Measurements from ENCODE around the gene PNMA5. TPM values are rescaled to one million over a fixed set of nuclear protein-coding genes. Genes with fewer than 3 reads are reported as not detected.
"Not testable (repeated sequence)": the region's sequence is repeated elsewhere in the genome, so short reads cannot be mapped to it uniquely, and the experiment has no call there.

PNMA5 gene
- under 1 TPM in 1 of 2 experiments, not detected in 1; 0.10 TPM for total RNA-seq

DNA sequence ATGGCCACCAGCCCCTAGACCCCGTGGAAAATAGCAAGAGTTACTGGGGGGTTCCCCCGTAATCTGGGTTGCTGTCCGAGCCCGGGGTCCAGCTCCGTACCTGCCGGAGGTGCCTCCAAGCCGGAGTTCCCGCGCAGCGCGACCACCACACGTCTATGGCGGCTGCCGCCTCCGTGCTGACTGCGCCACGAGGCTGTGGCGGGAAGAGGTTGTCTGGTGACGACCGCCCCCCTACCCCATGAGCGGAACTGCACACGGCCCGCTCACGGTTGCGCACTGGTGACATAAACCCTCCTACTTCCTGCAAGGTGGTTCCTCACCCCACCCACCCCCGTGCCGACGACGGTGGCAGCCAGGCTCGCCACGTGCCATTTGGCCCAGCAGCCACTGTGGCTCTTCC is at the start of gene PNMA5:
PNMA5 (minus strand) TSS at position 184 of the 400 bp plus-strand sequence. CDS start 2,518 bp downstream, outside the sequence.
- H3K4me3 Mint-ChIP-seq: no peak within 1 kb of the TSS
- CTCF ChIA-PET: no interaction called here

DNA sequence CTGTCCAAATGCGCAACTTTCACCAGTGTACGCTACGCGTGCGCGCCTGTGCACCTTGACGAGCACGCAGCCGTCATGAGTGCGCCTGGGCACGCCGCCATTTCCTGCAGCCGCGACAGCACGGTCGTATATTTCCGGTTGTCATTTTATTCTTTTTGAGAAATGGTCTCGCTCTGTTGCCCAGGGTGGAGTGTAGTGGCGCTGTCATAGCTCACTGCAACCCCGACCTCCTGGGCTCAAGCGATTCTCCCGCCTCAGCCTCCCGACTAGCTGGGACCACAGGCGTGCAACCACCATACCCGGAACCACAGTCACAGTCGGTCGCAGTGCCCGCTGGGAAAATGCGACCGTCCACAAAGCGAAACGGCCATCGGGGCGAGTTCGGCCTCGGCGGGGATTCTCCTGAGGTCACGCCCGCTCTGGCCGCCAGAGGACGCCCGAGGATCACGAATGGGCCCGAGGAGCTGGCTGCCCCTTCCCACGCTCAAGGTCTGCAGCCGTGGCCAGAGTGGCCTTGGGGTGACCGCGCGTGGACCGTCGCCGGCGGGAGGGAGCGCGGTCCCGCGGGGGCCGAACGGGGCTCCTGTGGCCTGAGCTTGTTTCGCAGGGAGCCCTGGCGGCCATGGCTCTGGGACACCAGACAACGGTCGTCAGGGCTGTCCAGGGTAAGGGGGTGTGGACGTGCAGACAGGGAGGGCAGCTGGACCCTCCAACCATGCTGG is 38.6 kb upstream of the PNMA5 start:
- Mint-ChIP-seq H3K27me3 (no peaks in the 10 kb centered on the region), H3K4me3 (peak overlapping the region; percentile 81), H3K4me1 (ENCODE audit: low read depth) (peaks cover 9% of the 10 kb centered on the region), H3K9me3 (no peaks in the 10 kb centered on the region), H3K36me3 (no peaks in the 10 kb centered on the region), H3K27ac (peak overlapping the region; percentile 92)
- DNase-seq: peak; percentile 81
- intact Hi-C loops (cut with micrococcal nuclease): loop anchor here (1.0 to 10.0 kb wide), 4 partner anchors 74 to 632 kb away; no protein-coding TSS in a partner anchor
- POLR2A ChIA-PET: interaction anchor here (1.1 kb wide), 1 partner anchor 91 kb away, joined by 5 read pairs; no protein-coding TSS in a partner anchor
- CTCF ChIA-PET: interaction anchor here (0.7 to 2.4 kb wide), 11 partner anchors 12 to 629 kb away, joined by 3 to 13 read pairs (median 6); partner anchors contain the start of gene HAUS7

More for the DNA sequence above, at the start of gene PNMA5:
- Mint-ChIP-seq H3K36me3 (no peaks in the 10 kb centered on the region), H3K4me1 (ENCODE audit: low read depth) (peaks cover 11% of the 10 kb centered on the region), H3K27ac (no peak within 1 kb of the TSS), H3K9me3 (no peaks in the 10 kb centered on the region), H3K27me3 (no peaks in the 10 kb centered on the region)
- POLR2A ChIA-PET: no interaction called here
- no peak for DNase-seq
- intact Hi-C loops (cut with micrococcal nuclease): no loop called here

DNA sequence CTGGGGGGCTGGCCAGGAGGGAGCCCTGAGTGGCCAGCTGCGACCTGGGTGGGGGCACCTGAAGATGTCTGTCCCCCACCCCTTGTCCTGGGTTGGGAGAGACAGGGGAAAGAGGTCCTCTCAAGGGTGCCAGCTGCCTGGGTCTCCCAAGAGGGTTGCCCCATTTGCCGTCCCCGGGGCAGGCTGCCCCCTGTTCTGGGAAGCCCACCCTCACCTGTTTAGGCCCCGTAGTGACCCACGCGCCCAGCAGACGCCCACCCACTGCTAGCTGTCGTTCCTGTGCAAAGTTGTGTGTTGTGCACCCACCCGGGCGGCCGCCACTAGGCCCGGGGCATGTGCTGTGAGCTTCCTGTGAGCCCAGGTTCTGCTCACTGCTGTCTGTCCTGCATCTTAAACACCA is 36.9 kb upstream of the PNMA5 start:
- Mint-ChIP-seq H3K4me1 (ENCODE audit: low read depth) (peaks cover 9% of the 10 kb centered on the region), H3K27ac (no peak overlapping the region), H3K9me3 (no peaks in the 10 kb centered on the region), H3K27me3 (no peaks in the 10 kb centered on the region), H3K4me3 (no peak overlapping the region), H3K36me3 (no peaks in the 10 kb centered on the region)
- CTCF ChIA-PET: interaction anchor here (2.4 kb wide), 1 partner anchor 631 kb away, joined by 9 read pairs; no protein-coding TSS in a partner anchor
- intact Hi-C loops (cut with micrococcal nuclease): loop anchor here (5.0 to 10.0 kb wide), 3 partner anchors 88 to 634 kb away; no protein-coding TSS in a partner anchor
- DNase-seq: no peak
- POLR2A ChIA-PET: no interaction called here

DNA sequence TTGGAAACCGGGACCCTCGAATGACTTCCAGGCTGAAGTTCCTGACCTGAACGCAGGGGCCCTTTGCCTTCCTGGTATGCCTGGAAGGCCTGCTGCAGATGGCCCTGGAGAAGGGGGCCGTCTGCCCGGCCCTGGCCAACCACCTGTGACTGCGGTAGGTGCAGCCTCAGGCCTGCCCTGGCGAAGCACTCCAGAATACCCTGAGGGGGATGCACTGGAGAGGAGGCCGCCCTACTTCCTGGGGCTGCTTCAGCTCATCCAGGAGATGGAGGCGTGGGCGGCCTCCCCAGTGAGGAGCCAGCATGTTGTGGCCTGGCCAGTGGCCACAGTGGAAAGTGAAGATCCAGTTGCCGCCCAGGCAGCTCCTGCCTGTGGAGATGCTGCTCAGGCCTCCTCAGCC is 36.0 kb upstream of the PNMA5 start:
- CTCF ChIA-PET: interaction anchor here (1.0 kb wide), 1 partner anchor 88 kb away, joined by 4 read pairs; no protein-coding TSS in a partner anchor

DNA sequence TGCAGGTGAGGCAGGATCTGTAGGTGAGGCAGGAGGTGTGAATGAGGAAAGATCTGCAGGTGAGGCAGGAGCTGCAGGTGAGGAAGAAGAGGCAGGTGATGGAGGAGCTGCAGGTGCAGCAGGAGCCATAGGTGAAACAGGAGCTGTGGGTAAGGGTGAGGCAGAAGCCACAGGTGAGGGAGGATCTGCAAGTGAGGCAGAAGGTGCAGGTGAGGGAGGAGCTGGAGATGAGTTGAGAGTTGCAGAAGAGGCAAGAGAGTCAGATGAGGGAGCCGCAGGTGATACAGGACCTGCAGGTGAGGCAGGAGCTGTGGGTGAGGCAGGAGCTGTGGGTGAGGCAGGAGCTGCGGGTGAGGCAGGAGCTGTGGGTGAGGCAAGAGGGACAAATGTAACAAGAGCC is 35.2 kb upstream of the PNMA5 start:
- intact Hi-C loops (cut with micrococcal nuclease): no loop called here
- Mint-ChIP-seq H3K4me1 (ENCODE audit: low read depth) (peaks cover 9% of the 10 kb centered on the region), H3K27ac (no peak overlapping the region), H3K36me3 (no peaks in the 10 kb centered on the region), H3K4me3 (no peak overlapping the region), H3K27me3 (no peaks in the 10 kb centered on the region), H3K9me3 (no peaks in the 10 kb centered on the region)
- CTCF ChIA-PET: interaction anchor here (1.0 kb wide), 1 partner anchor 87 kb away, joined by 4 read pairs; no protein-coding TSS in a partner anchor
- DNase-seq: no peak
- POLR2A ChIA-PET: no interaction called here

More for the DNA sequence above, 36.0 kb upstream of the PNMA5 start:
- Mint-ChIP-seq H3K36me3 (no peaks in the 10 kb centered on the region), H3K4me1 (ENCODE audit: low read depth) (peaks cover 9% of the 10 kb centered on the region), H3K9me3 (no peaks in the 10 kb centered on the region), H3K4me3 (no peak overlapping the region), H3K27me3 (no peaks in the 10 kb centered on the region), H3K27ac (no peak overlapping the region)
- intact Hi-C loops (cut with micrococcal nuclease): loop anchor here (5.0 to 10.0 kb wide), 3 partner anchors 88 to 635 kb away; no protein-coding TSS in a partner anchor
- POLR2A ChIA-PET: no interaction called here
- no peak for DNase-seq

DNA sequence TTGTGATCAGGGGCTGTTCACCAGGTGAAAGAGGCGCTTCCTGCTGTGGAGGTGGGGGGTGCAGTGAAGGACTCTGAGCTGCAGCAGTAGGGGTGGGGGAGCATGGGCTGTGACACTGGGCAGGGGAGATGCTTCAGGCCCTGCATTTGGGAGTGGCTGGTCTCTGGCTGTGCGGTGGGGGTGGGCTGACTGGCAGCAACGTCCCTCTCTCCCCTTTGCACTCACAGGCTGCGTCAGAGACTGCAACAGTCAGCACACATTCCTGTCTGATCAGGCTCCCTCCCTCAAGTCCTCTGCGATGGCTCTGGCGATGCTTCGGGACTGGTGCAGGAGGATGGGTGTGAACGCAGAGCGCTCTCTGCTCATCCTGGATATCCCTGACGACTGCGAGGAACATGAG is 34.6 kb upstream of the PNMA5 start:
- intact Hi-C loops (cut with micrococcal nuclease); H3K36me3 Mint-ChIP-seq; H3K4me1 Mint-ChIP-seq (ENCODE audit: low read depth); H3K9me3 Mint-ChIP-seq; DNase-seq; POLR2A ChIA-PET; H3K27ac Mint-ChIP-seq; CTCF ChIA-PET; H3K27me3 Mint-ChIP-seq; H3K4me3 Mint-ChIP-seq: not testable (repeated sequence)

DNA sequence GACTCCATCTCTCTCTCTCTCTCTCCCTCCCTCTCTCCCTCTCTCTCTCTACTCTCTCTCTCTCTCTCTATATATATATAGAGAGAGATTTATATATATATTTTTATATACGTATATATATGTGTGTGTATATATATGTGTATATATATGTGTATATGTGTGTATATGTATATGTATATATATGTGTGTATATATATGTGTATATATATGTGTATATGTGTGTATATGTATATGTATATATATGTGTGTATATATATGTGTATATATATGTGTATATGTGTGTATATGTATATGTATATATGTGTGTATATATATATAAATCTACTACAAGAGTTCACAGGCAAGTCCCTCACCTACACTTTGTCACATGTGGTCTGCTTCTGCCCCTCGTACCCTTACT is 32.6 kb upstream of the PNMA5 start:
- not testable (repeated sequence) for H3K36me3 Mint-ChIP-seq, H3K4me3 Mint-ChIP-seq

DNA sequence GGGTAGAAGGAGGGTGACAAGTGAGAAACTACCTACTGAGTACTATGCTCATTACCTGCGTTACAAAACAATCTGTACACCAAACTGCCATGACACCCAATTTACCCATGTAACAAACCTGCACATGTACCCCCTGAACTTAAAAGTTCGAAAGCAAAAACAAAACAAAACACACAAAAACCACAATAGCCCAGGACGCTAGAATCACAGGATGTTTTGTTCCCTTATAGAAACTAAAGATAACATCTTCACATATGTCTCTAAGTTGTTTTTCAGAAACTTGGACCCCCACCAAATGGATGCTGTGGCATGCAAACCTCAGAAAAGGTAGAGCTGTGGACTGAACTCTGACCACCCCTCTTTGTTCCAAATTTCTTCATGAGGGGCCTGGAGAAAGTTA is 25.2 kb upstream of the PNMA5 start:
- no peak for DNase-seq

More for the DNA sequence above, 32.6 kb upstream of the PNMA5 start:
- H3K9me3 Mint-ChIP-seq; H3K27ac Mint-ChIP-seq; POLR2A ChIA-PET; CTCF ChIA-PET; H3K4me1 Mint-ChIP-seq (ENCODE audit: low read depth); intact Hi-C loops (cut with micrococcal nuclease); DNase-seq; H3K27me3 Mint-ChIP-seq: not testable (repeated sequence)

DNA sequence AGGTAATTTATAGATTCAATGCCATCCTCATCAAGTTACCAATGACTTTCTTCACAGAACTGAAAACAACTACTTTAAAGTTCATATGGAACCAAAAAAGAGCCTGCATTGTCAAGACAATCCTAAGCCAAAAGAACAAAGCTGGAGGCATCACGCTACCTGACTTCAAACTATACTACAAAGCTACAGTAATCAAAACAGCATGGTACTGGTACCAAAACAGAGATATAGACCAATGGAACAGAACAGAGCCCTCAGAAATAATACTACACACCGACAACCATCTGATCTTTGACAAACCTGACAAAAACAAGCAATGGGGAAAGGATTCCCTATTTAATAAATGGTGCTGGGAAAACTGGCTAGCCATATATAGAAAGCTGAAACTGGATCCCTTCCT is 23.3 kb upstream of the PNMA5 start:
- CTCF ChIA-PET; H3K9me3 Mint-ChIP-seq; POLR2A ChIA-PET; H3K36me3 Mint-ChIP-seq; H3K27me3 Mint-ChIP-seq; DNase-seq; H3K27ac Mint-ChIP-seq; H3K4me3 Mint-ChIP-seq; intact Hi-C loops (cut with micrococcal nuclease): not testable (repeated sequence)
- H3K4me1 Mint-ChIP-seq (ENCODE audit: low read depth): peaks cover 12% of the 10 kb centered on the region

More for the DNA sequence above, 25.2 kb upstream of the PNMA5 start:
- H3K4me3 Mint-ChIP-seq: no peak overlapping the region
- peaks cover 2% of the 10 kb centered on the region for H3K9me3 Mint-ChIP-seq
- ChIA-PET CTCF (interaction anchor here (1.4 kb wide), 1 partner anchor 13 kb away, joined by 3 read pairs; no protein-coding TSS in a partner anchor), POLR2A (no interaction called here)
- H3K27me3 Mint-ChIP-seq: no peaks in the 10 kb centered on the region
- H3K27ac Mint-ChIP-seq: peak overlapping the region; percentile 23
- no peaks in the 10 kb centered on the region for H3K36me3 Mint-ChIP-seq
- peaks cover 12% of the 10 kb centered on the region for H3K4me1 Mint-ChIP-seq (ENCODE audit: low read depth)
- intact Hi-C loops (cut with micrococcal nuclease): no loop called here

DNA sequence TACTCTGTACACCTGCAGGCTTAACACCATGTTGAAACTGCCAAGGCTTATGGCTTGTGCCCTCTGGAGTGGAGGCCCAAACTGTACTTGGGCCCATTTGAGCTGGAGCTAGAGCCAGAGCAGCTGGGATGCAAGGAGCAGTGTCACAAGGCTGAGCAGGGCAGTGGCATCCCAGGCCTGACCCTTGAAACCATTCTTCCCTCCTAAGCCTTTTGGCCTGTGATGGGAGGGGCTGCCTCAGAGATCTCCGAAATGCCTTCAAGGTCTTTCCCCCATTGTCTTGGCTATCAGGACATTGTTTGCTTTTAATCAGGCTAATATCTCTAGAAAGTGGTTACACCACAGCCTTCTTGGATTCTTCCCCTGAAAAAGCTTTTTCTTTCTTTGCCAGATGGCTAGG is 10.9 kb upstream of the PNMA5 start:
- DNase-seq: no peak
- Mint-ChIP-seq H3K9me3 (peaks cover 2% of the 10 kb centered on the region), H3K27ac (no peak overlapping the region), H3K27me3 (peaks cover 2% of the 10 kb centered on the region), H3K4me1 (ENCODE audit: low read depth) (no peaks in the 10 kb centered on the region), H3K36me3 (no peaks in the 10 kb centered on the region), H3K4me3 (no peak overlapping the region)
- intact Hi-C loops (cut with micrococcal nuclease): no loop called here
- CTCF ChIA-PET: no interaction called here
- POLR2A ChIA-PET: no interaction called here

DNA sequence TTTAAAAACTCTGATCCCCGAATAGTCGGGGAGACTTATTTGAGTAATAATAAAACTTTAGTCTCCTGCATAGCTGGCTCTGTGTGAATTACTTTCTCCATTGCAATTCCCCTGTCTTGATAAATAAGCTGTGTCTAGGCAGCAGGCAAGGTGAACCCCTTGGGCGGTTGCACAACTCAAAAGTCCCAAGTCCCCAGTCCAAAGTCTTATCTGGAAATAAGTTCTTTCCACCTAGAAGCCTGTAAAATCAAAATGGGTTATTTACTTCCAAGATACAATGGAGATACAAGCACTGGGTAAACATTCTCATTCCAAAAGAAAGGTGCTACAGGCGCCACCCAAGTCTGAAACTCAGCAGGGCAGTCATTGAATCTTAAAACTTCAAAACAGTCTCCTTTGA is 10.1 kb upstream of the PNMA5 start:
- peaks cover 2% of the 10 kb centered on the region for H3K27me3 Mint-ChIP-seq
- intact Hi-C loops (cut with micrococcal nuclease): no loop called here
- peaks cover 2% of the 10 kb centered on the region for H3K9me3 Mint-ChIP-seq
- H3K36me3 Mint-ChIP-seq: no peaks in the 10 kb centered on the region
- no peak overlapping the region for H3K27ac Mint-ChIP-seq
- DNase-seq: no peak
- ChIA-PET POLR2A (no interaction called here), CTCF (no interaction called here)
- H3K4me3 Mint-ChIP-seq: no peak overlapping the region
- H3K4me1 Mint-ChIP-seq (ENCODE audit: low read depth): no peaks in the 10 kb centered on the region

DNA sequence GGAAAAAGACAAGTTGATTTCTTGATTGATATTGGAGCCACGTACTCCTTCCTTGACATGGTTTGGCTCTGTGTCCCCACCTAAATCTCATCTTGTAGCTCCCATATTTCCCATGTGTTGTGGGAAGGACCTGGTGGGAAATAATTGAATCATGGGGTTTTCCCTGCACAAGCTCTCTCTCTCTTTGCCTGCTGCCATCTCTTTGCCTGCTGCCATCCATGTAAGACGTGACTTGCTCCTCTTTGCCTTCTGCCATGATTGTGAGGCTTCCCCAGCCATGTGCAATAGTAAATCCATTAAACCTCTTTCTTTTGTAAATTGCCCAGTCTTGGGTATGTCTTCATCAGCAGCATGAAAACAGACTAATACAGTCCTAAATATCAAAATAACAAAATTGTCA is 8.3 kb upstream of the PNMA5 start:
- H3K9me3 Mint-ChIP-seq; H3K4me3 Mint-ChIP-seq; H3K27ac Mint-ChIP-seq; CTCF ChIA-PET; H3K4me1 Mint-ChIP-seq (ENCODE audit: low read depth); DNase-seq; intact Hi-C loops (cut with micrococcal nuclease); POLR2A ChIA-PET; H3K27me3 Mint-ChIP-seq; H3K36me3 Mint-ChIP-seq: not testable (repeated sequence)

DNA sequence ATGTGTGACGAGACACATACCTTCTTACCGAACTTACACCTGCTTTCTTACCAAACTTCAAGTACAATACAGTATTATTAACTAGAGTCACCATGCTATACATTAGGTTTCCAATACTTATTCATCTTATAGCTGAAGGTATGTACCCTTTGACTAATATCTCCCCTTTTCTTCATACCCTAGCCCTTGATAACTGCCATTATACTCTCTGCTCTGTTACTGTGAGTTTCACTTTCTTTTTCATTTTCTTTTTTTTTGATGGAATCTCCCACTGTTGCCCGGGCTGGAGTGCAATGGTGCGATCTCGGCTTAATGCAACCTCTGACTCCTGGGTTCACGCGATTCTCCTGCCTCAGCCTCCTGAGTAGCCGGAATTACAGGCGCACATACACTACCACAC is 3.4 kb upstream of the PNMA5 start:
- Mint-ChIP-seq H3K36me3 (no peaks in the 10 kb centered on the region), H3K4me1 (ENCODE audit: low read depth) (peaks cover 5% of the 10 kb centered on the region), H3K9me3 (peaks cover 2% of the 10 kb centered on the region), H3K27me3 (no peaks in the 10 kb centered on the region), H3K4me3 (no peak overlapping the region), H3K27ac (no peak overlapping the region)
- ChIA-PET POLR2A (no interaction called here), CTCF (interaction anchor here (0.6 kb wide), 1 partner anchor 542 kb away, joined by 3 read pairs; no protein-coding TSS in a partner anchor)
- no peak for DNase-seq
- intact Hi-C loops (cut with micrococcal nuclease): no loop called here
